Glomerular visceral epithelial cell (primary cell): ENCODE data around the gene PLLP.
"Not testable (repeated sequence)": the region's sequence is repeated elsewhere in the genome, so short reads cannot be mapped to it uniquely, and the experiment has no call there.

Source experiments
- DNase-seq: peaks from one replicate; pipeline ENCODE4 v3.0.0-alpha.2; 2016; ENCODE audit errors: extremely low spot score

PLLP gene

GRCh38 chr16:57303021-57303909 lies 18.8 kb upstream of the PLLP start:
- DNase-seq, result no peak

DNA sequence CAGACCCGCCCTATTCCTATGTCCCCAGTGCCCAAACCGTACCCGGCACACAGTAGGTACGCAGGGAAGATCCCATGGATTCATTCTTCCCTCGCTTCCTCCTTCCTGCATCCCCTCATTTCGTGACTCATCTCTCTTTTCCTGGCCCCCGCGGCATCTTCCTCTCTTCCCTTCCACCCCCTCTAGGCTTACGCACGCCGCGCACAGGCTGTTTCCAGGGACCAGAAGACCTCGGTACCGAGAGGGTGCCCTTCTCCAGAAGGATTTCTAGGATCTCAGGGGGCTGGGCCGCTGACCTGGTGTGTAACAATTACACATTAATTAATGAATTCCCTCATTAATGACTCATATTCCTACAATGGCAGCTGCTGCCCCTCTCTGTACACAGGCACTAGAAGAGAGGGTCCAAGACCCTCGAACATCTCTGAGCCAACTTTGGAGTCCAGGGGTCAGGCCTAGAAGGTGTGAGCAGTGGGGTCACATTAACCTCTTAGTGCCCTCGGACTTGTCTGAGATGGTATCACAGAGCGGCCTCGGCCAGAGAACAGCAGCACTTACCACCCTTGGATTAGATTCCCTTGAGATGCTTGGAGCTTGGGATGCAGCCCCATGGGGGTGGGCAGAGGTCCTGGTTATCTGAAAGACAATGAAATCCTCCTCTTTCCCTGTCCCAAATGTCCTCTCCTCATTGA lies 16.8 kb upstream of the PLLP start:
- DNase-seq, result no peak

DNA sequence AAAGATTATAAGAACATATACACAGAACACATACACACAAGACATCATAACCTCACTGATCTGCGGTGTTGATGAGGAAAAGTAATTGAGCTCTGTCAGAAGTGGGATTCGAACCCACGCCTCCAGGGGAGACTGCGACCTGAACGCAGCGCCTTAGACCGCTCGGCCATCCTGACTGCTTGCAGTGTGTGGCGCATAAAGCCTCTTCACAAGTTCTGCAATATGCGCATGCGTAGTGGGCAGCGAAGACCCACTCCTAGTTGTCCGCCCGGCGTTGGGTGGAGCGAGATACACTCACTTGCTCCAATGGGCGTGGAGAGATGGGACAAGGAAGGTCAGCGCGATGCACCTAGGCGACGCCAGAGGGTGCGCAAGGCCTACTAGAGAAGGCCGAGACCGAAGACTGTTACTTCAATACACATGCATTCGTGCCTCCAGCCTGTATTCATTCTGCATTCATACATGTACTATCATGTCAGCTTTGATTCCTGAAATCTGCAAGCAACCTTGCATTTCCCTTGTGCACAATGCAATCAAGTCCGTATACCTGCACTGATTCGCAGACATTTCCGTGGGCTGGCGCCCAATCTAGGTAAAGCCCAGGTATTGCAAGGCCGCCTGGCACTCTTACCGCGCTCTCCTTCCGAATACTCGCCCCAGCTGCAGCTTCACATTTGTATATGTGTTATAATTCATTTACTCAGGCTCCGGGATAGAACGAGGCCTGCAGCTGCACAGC lies 16.1 kb upstream of the PLLP start:
- DNase-seq, result peak; percentile 98

GRCh38 chr16:57299719-57300386 lies 15.4 kb upstream of the PLLP start:
- DNase-seq, result peak; percentile 93

- DNase-seq, result peak; percentile 85
These were observed 14.7 kb upstream of the PLLP start for GRCh38 chr16:57299009-57299718.

DNA sequence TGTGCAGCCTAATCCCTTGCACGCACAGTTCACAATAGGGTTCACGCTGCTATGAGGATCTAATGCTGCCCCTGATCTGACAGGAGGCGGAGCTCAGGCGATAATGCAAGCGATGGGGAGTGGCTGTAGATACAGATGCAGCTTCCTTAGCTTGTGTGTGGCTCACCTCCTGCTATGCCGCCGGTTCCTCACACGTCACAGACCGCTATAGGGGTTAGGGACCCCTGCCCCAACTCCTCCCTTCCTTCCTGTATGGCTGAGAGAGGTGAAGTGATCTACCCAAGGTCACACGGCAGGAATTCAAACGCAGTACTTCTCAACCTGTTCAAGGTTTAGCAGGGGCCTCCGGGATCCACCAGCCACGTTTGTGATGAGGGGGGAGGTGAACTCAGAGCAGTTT lies 13.4 kb upstream of the PLLP start:
- DNase-seq, result no peak

DNA sequence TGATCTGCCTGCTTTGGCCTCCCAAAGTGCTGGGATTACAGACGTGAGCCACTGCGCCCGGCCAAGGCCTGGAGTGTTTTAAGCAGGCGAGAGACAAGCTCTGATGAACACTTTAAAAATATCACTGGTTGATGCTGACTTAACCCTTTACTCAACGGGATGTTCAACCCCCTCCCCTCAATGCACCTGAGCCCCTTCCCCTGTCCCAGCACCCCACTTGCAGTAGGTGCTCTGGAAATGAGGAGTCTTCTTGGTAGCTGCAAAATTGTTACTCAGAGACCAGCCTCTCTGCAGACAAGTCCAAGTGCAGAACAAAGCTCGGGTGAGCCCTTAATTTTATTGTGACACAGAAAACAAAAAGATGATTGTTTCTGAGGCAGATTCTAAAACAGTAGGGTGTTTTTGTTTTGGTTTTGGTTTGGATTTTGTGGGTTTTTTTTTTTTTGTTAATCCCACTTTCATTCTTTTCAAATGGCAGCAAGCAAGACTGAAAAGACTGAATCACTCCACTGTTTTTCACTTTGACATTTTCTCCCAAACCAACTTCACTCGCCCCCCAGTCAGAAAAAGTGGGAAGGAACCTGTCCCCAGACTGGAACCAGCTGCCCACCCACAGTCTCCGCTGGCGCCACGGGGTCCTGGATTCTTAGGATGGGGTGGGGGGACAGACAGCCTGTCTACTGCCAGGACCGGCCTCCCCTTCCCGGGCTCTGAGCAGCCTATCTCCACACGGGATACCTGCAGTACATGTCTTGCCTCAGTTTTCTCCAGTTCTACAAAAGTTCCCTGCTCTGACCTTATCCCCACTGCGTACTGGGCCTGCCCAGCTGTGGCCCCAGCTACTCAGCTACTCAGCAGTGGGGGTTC lies 5.2 kb upstream of the PLLP start:
- no peak for DNase-seq

GRCh38 chr16:57285379-57285778 lies 907 bp upstream of the PLLP start:
- no peak for DNase-seq

DNA sequence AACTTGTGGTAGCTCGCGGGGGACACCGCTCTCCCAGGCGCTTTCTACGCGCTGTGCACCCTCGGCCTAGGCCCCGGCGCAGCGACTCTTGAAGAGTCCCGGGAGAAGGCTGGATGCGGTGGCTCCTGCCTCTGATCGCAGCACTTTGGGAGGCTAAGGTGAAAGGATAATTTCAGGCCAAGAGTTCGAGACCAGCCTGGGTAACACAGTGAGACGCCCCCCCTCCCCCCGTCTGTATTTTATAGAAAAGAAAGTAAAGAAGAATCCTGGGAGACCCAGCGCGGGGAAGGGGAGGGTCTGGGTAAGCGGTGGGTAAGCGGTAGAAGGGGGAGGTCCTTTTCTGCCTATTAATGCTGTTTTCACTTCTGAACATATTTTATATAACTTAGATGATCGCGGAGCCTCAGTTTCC lies 486 bp upstream of the PLLP start:
- no peak for DNase-seq

- no peak for DNase-seq
These were observed 588 bp downstream of the PLLP start for GRCh38 chr16:57283959-57284208.

- no peak for DNase-seq
These were observed 1.1 kb downstream of the PLLP start for GRCh38 chr16:57283214-57283958.

DNA sequence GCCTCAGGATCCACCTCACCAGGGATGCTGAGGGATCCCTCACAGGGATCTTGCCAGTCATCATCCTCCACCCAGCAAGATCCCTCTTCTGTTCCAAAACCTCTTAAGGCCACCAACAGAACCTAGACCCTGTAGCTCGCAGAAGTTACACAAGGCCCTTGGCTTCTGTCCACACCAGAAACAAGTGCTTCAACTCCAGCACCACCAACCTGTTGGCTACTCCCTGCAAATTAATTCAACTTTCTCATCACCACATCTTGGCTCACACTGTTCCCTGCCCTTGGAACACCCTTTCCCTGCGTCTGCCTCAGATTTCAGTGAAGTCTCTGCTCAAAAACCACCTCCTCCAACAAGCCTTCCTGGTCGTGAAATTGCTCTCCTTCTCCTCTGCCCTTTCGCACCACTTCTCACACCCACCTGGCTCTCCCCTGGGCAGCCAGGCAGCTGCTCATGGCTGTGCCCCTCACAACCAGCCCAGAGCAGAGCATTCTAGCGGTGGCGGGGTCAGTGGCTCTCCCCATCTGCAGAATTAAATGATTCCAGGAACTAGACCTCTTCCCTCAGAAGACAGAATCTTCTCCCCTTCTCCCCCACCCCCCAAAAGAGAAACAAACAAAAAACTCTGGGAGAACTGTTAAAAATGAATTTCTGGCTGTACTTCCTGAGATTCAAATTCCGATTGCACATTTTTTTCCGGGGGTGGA lies 1.8 kb downstream of the PLLP start:
- no peak for DNase-seq

- no peak for DNase-seq
These were observed 2.7 kb downstream of the PLLP start for GRCh38 chr16:57281791-57282190.

DNA sequence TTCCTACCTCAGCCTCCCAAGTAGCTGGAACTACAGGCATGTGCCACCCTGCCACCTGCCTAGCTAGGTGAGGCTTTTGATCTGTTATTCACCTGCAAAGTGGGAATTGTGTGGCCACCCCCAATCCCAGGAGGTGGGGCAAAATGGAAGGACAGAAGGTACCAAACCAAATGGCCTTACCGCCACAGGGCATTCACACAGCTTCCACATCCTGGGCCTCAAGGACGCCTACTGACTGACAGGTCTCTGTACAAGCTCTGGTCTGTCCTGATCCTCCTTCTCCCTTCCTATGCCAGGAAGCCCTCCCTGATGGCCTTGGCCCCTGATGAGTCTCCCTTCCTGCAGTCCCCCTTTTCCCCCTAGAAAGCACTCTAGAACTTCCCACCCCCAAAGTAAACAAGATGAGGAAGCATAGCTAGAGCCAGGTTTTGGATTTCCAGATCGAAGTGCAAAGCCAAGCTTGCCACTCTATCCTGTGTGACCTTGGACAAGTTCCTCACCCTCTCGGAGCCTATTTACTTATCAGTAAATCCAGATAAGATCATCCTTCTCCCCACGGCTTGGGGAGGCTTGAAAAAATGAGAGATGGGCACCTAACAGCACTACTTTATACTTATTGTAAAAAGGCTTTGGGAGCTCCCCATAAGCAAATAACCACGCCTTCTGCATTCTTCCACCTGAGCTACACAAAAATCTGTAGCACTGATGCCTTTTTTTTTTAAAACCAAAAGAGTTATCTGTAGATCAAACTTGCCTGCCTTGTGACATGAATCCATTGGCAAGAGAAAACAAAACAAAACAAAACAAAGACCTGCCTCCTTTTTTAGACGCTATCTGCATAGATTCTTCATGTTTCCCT lies 4.5 kb downstream of the PLLP start:
- no peak for DNase-seq

- DNase-seq, result no peak
These were observed 6.0 kb downstream of the PLLP start for GRCh38 chr16:57278494-57278893.

DNA sequence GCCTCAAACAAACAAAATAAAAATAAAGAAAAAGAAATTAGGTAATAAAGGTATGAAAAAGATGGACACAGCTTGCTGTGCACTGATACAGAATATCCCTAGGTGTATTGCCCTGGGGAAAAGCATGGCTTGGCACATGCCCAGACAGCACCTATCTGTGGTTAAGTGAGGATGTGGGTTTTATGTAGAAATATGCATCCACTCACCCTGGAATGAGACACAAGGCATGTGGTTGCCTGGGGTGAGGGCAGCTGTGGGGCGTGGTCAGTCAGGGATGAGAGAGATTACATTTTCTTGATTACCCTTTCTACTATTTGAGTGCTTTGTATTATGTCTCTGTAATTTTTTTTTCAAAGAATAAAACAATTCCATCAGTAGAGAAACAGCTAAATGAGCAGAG lies 6.9 kb downstream of the PLLP start:
- DNase-seq, result peak; percentile 95

GRCh38 chr16:57276596-57276995 lies 7.9 kb downstream of the PLLP start:
- DNase-seq, result no peak

DNA sequence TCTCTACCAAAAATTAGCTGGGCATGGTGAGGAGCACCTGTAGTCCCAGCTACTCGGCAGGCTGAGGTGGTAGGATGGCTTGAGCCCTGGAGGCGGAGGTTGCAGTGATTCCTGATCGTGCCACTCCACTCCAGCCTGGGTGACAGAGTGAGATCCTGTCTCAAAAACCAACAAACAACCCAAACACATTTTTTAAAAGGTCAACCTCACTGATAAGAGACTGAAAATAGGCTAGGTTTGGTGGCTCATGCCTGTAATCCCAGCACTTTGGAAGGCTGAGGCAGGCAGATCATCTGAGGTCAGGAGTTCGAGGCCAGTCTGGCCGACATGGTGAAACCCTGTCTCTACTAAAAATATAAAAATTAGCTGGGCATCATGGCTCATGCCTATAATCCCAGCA lies 8.5 kb downstream of the PLLP start:
- not testable (repeated sequence) for DNase-seq
